IMR-90 (cell line): ENCODE data around the gene HSPD1. TPM values are rescaled to one million over a fixed set of nuclear protein-coding genes. Genes with fewer than 3 reads are reported as not detected.

Experiments
- ATAC-seq: fragments of 200-7000 bp; cut with Tn5 transposase; 2 replicates; pipeline ENCODE4 v1.9.1; 2020; ENCODE audit warnings: low read depth, mild to moderate bottlenecking, moderate library complexity
- BruUV-seq: library from RNA; stranded (reverse); fragments of 400-500 nt; replicated peaks from 2 replicates; lab custom pipeline; 2021; lab: Mats Ljungman, UMichigan
- CTCF ChIA-PET: fragments of 300-600 bp; formaldehyde crosslinking; extraction: SDS; loops from one replicate; lab custom pipeline; 2021; ENCODE audit warnings: antibody characterized with exemption; lab: Yijun Ruan, JAX
- POLR2A ChIA-PET: fragments of 300-600 bp; sonication (Branson Sonifier 250); formaldehyde crosslinking; loops from one replicate; lab custom pipeline; 2022; ENCODE audit warnings: antibody characterized with exemption; ENCODE audit not compliant: unreplicated experiment; lab: Charles Lee
- DNase-seq: peaks from one replicate; pipeline ENCODE4 v3.0.0; 2013
- H2AFZ ChIP-seq: replicated peaks from 2 replicates; pipeline ENCODE3; 2013; ENCODE audit warnings: low read length, mild to moderate bottlenecking; ENCODE audit not compliant: poor library complexity
- H2AK5ac ChIP-seq: 2 replicates; pipeline ENCODE4 v1.6.1; 2013; ENCODE audit warnings: low read depth, low read length, inconsistent platforms
- H2AK9ac ChIP-seq: replicated peaks from 2 replicates; pipeline ENCODE3; 2013; ENCODE audit warnings: mild to moderate bottlenecking, low read depth, low read length, moderate library complexity; ENCODE audit not compliant: poor library complexity
- H2BK120ac ChIP-seq: 2 replicates; pipeline ENCODE4 v1.6.1; 2013; ENCODE audit warnings: low read depth, low read length, inconsistent platforms
- H2BK15ac ChIP-seq: 3 replicates; pipeline ENCODE4 v1.6.1; 2013; ENCODE audit warnings: low read depth, low read length, inconsistent platforms
- H2BK20ac ChIP-seq: 2 replicates; pipeline ENCODE4 v1.6.1; 2013; ENCODE audit warnings: low read depth, mild to moderate bottlenecking, inconsistent platforms, low read length, moderate library complexity
- H2BK5ac ChIP-seq: 2 replicates; pipeline ENCODE4 v1.6.1; 2013; ENCODE audit warnings: mild to moderate bottlenecking, low read depth, low read length, inconsistent platforms; ENCODE audit not compliant: poor library complexity, severe bottlenecking
- H3K14ac ChIP-seq: replicated peaks from 2 replicates; pipeline ENCODE4 v1.6.1; 2013; ENCODE audit warnings: low read depth, low read length, inconsistent platforms
- H3K18ac ChIP-seq: 2 replicates; pipeline ENCODE4 v1.6.1; 2013; ENCODE audit warnings: low read depth, low read length, control low read depth
- H3K23ac ChIP-seq: 2 replicates; pipeline ENCODE4 v1.6.1; 2013; ENCODE audit warnings: low read depth, low read length, inconsistent platforms
- H3K27ac ChIP-seq: 2 replicates; pipeline ENCODE4 v1.5.1; 2013; ENCODE audit warnings: mild to moderate bottlenecking, control low read depth, low read length; ENCODE audit not compliant: insufficient read depth
- H3K27me3 ChIP-seq: 2 replicates; pipeline ENCODE4 v1.6.1; 2013; ENCODE audit warnings: low read length; ENCODE audit not compliant: control insufficient read depth, insufficient read depth
- H3K36me3 ChIP-seq: 2 replicates; pipeline ENCODE4 v1.6.1; 2013; ENCODE audit warnings: low read length, mixed read lengths; ENCODE audit not compliant: control insufficient read depth, insufficient read depth
- H3K4ac ChIP-seq: 2 replicates; pipeline ENCODE4 v1.6.1; 2013; ENCODE audit warnings: low read depth, low read length, inconsistent platforms
- H3K4me1 ChIP-seq: 2 replicates; pipeline ENCODE4 v1.6.1; 2013; ENCODE audit warnings: low read length, mixed read lengths; ENCODE audit not compliant: control insufficient read depth, insufficient read depth
- H3K4me2 ChIP-seq: 2 replicates; pipeline ENCODE4 v1.6.1; 2013; ENCODE audit warnings: low read depth, mild to moderate bottlenecking, control low read depth, low read length, moderate library complexity
- H3K4me3 ChIP-seq: 2 replicates; pipeline ENCODE4 v1.5.1; 2013; ENCODE audit warnings: low read depth, mild to moderate bottlenecking, control low read depth, low read length, moderate library complexity; ENCODE audit not compliant: insufficient read depth
- H3K56ac ChIP-seq: 2 replicates; pipeline ENCODE4 v1.6.1; 2013; ENCODE audit warnings: low read length, inconsistent platforms; ENCODE audit not compliant: insufficient read depth; ENCODE audit errors: extremely low read depth
- H3K79me1 ChIP-seq, 2 experiments: 2 replicates each; pipeline ENCODE4 v1.6.1; 2013; ENCODE audit warnings: low read length in 2 of 2, inconsistent platforms in 1 of 2, low read depth in 1 of 2
- H3K9ac ChIP-seq: 2 replicates; pipeline ENCODE4 v1.6.1; 2013; ENCODE audit warnings: low read depth, low read length, control low read depth
- H3K9me1 ChIP-seq: 2 replicates; pipeline ENCODE4 v1.6.1; 2013; ENCODE audit warnings: low read length, inconsistent platforms; ENCODE audit not compliant: insufficient read depth
- H3K9me3 ChIP-seq: 2 replicates; pipeline ENCODE4 v1.6.1; 2013; ENCODE audit warnings: low read length; ENCODE audit not compliant: control insufficient read depth, insufficient read depth
- H4K20me1 ChIP-seq: 2 replicates; pipeline ENCODE4 v1.6.1; 2013; ENCODE audit warnings: low read length, inconsistent platforms; ENCODE audit not compliant: insufficient read depth
- H4K5ac ChIP-seq: 2 replicates; pipeline ENCODE4 v1.6.1; 2013; ENCODE audit warnings: mild to moderate bottlenecking, low read depth, low read length, control low read depth
- H4K8ac ChIP-seq, 2 experiments: 2 replicates each; pipeline ENCODE4 v1.6.1; 2013; ENCODE audit warnings: low read depth in 2 of 2, low read length in 2 of 2, control low read depth in 1 of 2, inconsistent platforms in 1 of 2
- H4K91ac ChIP-seq: 2 replicates; pipeline ENCODE4 v1.6.1; 2013; ENCODE audit warnings: low read depth, low read length, inconsistent platforms; ENCODE audit not compliant: insufficient read depth
- BHLHE40 ChIP-seq: fragments of 150-350 bp; IDR thresholded peaks from 2 replicates; pipeline ENCODE4 v1.6.1; 2016; ENCODE audit warnings: mild to moderate bottlenecking, low read depth, low read length
- CEBPB ChIP-seq: IDR thresholded peaks from 2 replicates; pipeline ENCODE4 v1.6.1; 2012; ENCODE audit warnings: low read depth, low read length, improper control_type of control experiment
- CTCF ChIP-seq: conservative IDR thresholded peaks from 2 replicates; pipeline ENCODE4 v1.5.1; 2012; ENCODE audit warnings: mild to moderate bottlenecking, low read depth, low read length, improper control_type of control experiment
- MAZ ChIP-seq: IDR thresholded peaks from 2 replicates; pipeline ENCODE4 v1.6.1; 2012; ENCODE audit warnings: low read depth, mild to moderate bottlenecking, low read length, improper control_type of control experiment, moderate library complexity, borderline replicate concordance
- MXI1 ChIP-seq: IDR thresholded peaks from 2 replicates; pipeline ENCODE4 v1.6.1; 2012; ENCODE audit warnings: low read depth, mild to moderate bottlenecking, low read length, moderate library complexity, borderline replicate concordance
- NFE2L2 ChIP-seq: fragments of 150-350 bp; IDR thresholded peaks from 2 replicates; pipeline ENCODE4 v1.6.1; 2016; ENCODE audit warnings: low read depth, mild to moderate bottlenecking, low read length
- POLR2A ChIP-seq: IDR thresholded peaks from 2 replicates; pipeline ENCODE4 v1.6.1; 2012; ENCODE audit warnings: mild to moderate bottlenecking, low read depth, low read length
- RCOR1 ChIP-seq: IDR thresholded peaks from 2 replicates; pipeline ENCODE4 v1.6.1; 2012; ENCODE audit warnings: mild to moderate bottlenecking, low read length, improper control_type of control experiment; ENCODE audit not compliant: insufficient replicate concordance
- SMC3 ChIP-seq: fragments of 150-350 bp; IDR thresholded peaks from 2 replicates; pipeline ENCODE4 v1.6.1; 2016; ENCODE audit warnings: low read depth, mild to moderate bottlenecking, antibody characterized with exemption, low read length, moderate library complexity
- WGBS, 2 experiments: methylation state at CpG; one replicate each; pipeline versions ENCODE4 v1.1.5 to v1.1.7; 2013; ENCODE audit warnings: missing lambda C conversion rate in 2 of 2; ENCODE audit not compliant: insufficient read length in 1 of 2; ENCODE audit errors: extremely low coverage in 2 of 2; 5-methylcytosine and 5-hydroxymethylcytosine counted together
- dilution Hi-C: fragments of 300-500 bp; cut with HindIII; formaldehyde crosslinking; loops from one replicate; pipeline ENCODE4 v1.14.3; 2018; ENCODE audit warnings: low sequenced_read_pairs; ENCODE audit not compliant: unreplicated experiment
- in situ Hi-C: fragments of 300-500 bp; cut with MboI; formaldehyde crosslinking; loops from 3 replicates; pipeline ENCODE4 v1.14.3; 2019; ENCODE audit warnings: low sequenced_read_pairs, inconsistent platforms, mixed read lengths
- intact Hi-C: fragments of 100-400 bp; cut with micrococcal nuclease; formaldehyde crosslinking; loops from 2 replicates; pipeline ENCODE4 v1.10.0; 2022
- polyA plus RNA-seq, 3 experiments: library from polyadenylated mRNA; depleted of rRNA; stranded (reverse); fragments of >200 nt; gene quantifications; 2 replicates each; pipeline ENCODE4 v1.2.3, GENCODE V29; 2012; ENCODE audit warnings: low replicate concordance in 1 of 3
- total RNA-seq: library from RNA; depleted of rRNA; stranded (reverse); fragments of >200 nt; gene quantifications from 2 replicates; pipeline ENCODE4 v1.2.3, GENCODE V29; 2012

The HSPD1 gene
- total and polyA plus RNA-seq, 2 of the 4 experiments (the other 2 are of a cell fraction): 171 TPM

- Histone ChIP-seq H2AK9ac (no peak overlapping the region), H3K23ac (no peak overlapping the region), H3K4ac (no peak overlapping the region), H3K9me1 (no peaks in the 10 kb centered on the region), H3K9ac (no peak overlapping the region), H3K14ac (no peak overlapping the region), H4K20me1 (peaks cover 11% of the 10 kb centered on the region; the same call in 1 of the 2 replicates), H3K9me3 (no peaks in the 10 kb centered on the region), H3K27me3 (no peaks in the 10 kb centered on the region), H2BK5ac (peak overlapping the region; percentile 8), H3K56ac (no peak overlapping the region), H4K8ac (no peak overlapping the region), H3K27ac (no peak overlapping the region), H2BK120ac (no peak overlapping the region), H2BK15ac (no peak overlapping the region), H3K18ac (no peak overlapping the region), H2BK20ac (no peak overlapping the region), H3K4me1 (0 out of 2 replicates have a peak, but pooled peaks cover 1% of the 10 kb centered on the region), H4K5ac (no peak overlapping the region), H4K91ac (no peak overlapping the region), H3K4me2 (no peak overlapping the region), H3K36me3 (peaks cover 25% of the 10 kb centered on the region), H3K79me1 (peaks cover 6 to 39% of the 10 kb centered on the region in 2 experiments), H2AK5ac (no peak overlapping the region), H3K4me3 (no peak overlapping the region), H2AFZ (no peak overlapping the region)
- TF ChIP-seq RCOR1 (no peak), MXI1 (no peak), CTCF (no peak), POLR2A (no peak), NFE2L2 (no peak), CEBPB (no peak), SMC3 (no peak), MAZ (no peak), BHLHE40 (no peak)
- intact Hi-C loops (no loop called here), dilution Hi-C loops (no loop called here), in situ Hi-C loops (no loop called here)
- ATAC-seq (peak; percentile 37; the same call in 1 of the 2 replicates), DNase-seq (peak; percentile 33)
- WGBS, 2 experiments: no CpG with 5 or more reads among the region's 2 CpGs
- no TSS peak for BruUV-seq
- ChIA-PET CTCF (no interaction called here), POLR2A (no interaction called here)
Observed at GRCh38 chr2:197538412-197538811, 38.8 kb upstream of the HSPD1 start.
